ENCODE data around the gene MSRB1. TPM values are rescaled to one million over a fixed set of nuclear protein-coding genes. Genes with fewer than 3 reads are reported as not detected.
A peak's percentile ranks its signal among the peaks of the same experiment; 100 is the strongest.
"Not testable (repeated sequence)": the region's sequence is repeated elsewhere in the genome, so short reads cannot be mapped to it uniquely, and the experiment has no call there.

The MSRB1 gene
- total and polyA plus RNA-seq, 5 experiments from 2014 or later = 9.9 to 19.1 (median 13.9) TPM

GRCh38 chr16:1958715-1959268, 15.8 kb upstream of the MSRB1 start:
- DNase-seq (no peak), ATAC-seq (peak in 1 of 2 donors; percentile 0)
- POLR2A ChIA-PET = interaction anchor here (0.6 to 7.9 kb wide), 6 partner anchors 12 to 196 kb away, joined by 3 to 89 read pairs (median 11); partner anchors contain the start of genes GFER, NOXO1, NUBP2 and SPSB3

GRCh38 chr16:1958143-1958491, 15.1 kb upstream of the MSRB1 start:
- peak in 1 of 10 donors; percentile 60 for DNase-seq
- H3K27me3 Mint-ChIP-seq, H3K9me3 Mint-ChIP-seq, ATAC-seq, H3K27ac Mint-ChIP-seq: not testable (repeated sequence)
- peak overlapping the region in 1 of 10 donors; percentile 10 for H3K4me3 Mint-ChIP-seq
- POLR2A ChIA-PET = interaction anchor here (0.7 to 1.4 kb wide), 2 partner anchors 14 to 1001 kb away, joined by 3 to 7 read pairs; partner anchors contain the start of gene TBL3
- peaks cover 12 to 38% (median 29%) of the 10 kb centered on the region in 4 donors for H3K4me1 Mint-ChIP-seq
- peaks cover 0 to 22% (median 11%) of the 10 kb centered on the region in 3 donors for H3K36me3 Mint-ChIP-seq

More at GRCh38 chr16:1958715-1959268, 15.8 kb upstream of the MSRB1 start:
- Mint-ChIP-seq H3K36me3 (peaks cover 4 to 28% (median 14%) of the 10 kb centered on the region in 3 donors), H3K27ac (peak overlapping the region in 5 of 10 donors; percentile 61 to 96 (median 86)), H3K9me3 (no peaks in the 10 kb centered on the region), H3K4me3 (peak overlapping the region in 9 of 10 donors; percentile 39 to 94 (median 92)), H3K27me3 (peaks cover 0 to 2% (median 0%) of the 10 kb centered on the region in 5 donors), H3K4me1 (peaks cover 16 to 44% (median 36%) of the 10 kb centered on the region in 4 donors)

- ATAC-seq, DNase-seq, H3K9me3 Mint-ChIP-seq, H3K27me3 Mint-ChIP-seq, H3K27ac Mint-ChIP-seq: not testable (repeated sequence)
- peaks cover 14 to 34% (median 25%) of the 10 kb centered on the region in 4 donors for H3K4me1 Mint-ChIP-seq
- peaks cover 0 to 16% (median 9%) of the 10 kb centered on the region in 3 donors for H3K36me3 Mint-ChIP-seq
- POLR2A ChIA-PET = interaction anchor here (0.7 to 1.4 kb wide), 3 partner anchors 14 to 1001 kb away, joined by 3 to 7 read pairs (median 4); partner anchors contain the start of gene TBL3
- H3K4me3 Mint-ChIP-seq = peak overlapping the region in 1 of 10 donors; percentile 10
Measured at GRCh38 chr16:1957434-1958142, 14.6 kb upstream of the MSRB1 start.

GRCh38 chr16:1953734-1954133, 10.7 kb upstream of the MSRB1 start:
- Mint-ChIP-seq H3K4me3 (no peak overlapping the region), H3K27me3 (peaks cover 0 to 2% (median 0%) of the 10 kb centered on the region in 5 donors)

GRCh38 chr16:1950559-1950958, 7.6 kb upstream of the MSRB1 start:
- no peaks in the 10 kb centered on the region for H3K9me3 Mint-ChIP-seq
- POLR2A ChIA-PET = no interaction called here

More at GRCh38 chr16:1953734-1954133, 10.7 kb upstream of the MSRB1 start:
- ATAC-seq = no peak
- no peak overlapping the region for H3K27ac Mint-ChIP-seq
- POLR2A ChIA-PET = no interaction called here
- no peaks in the 10 kb centered on the region for H3K9me3 Mint-ChIP-seq
- DNase-seq = no peak
- H3K36me3 Mint-ChIP-seq = no peaks in the 10 kb centered on the region
- H3K4me1 Mint-ChIP-seq = peaks cover 0 to 3% (median under 1%) of the 10 kb centered on the region in 4 donors

GRCh38 chr16:1950047-1950446, 7.0 kb upstream of the MSRB1 start:
- no peak for ATAC-seq
- Mint-ChIP-seq H3K9me3 (no peaks in the 10 kb centered on the region), H3K36me3 (no peaks in the 10 kb centered on the region), H3K4me3 (no peak overlapping the region), H3K27me3 (no peaks in the 10 kb centered on the region), H3K4me1 (peaks cover 0 to 3% (median 0%) of the 10 kb centered on the region in 4 donors), H3K27ac (no peak overlapping the region)
- POLR2A ChIA-PET = no interaction called here
- DNase-seq = no peak

More at GRCh38 chr16:1950559-1950958, 7.6 kb upstream of the MSRB1 start:
- no peak for ATAC-seq
- H3K27me3 Mint-ChIP-seq = no peaks in the 10 kb centered on the region
- no peak for DNase-seq
- no peaks in the 10 kb centered on the region for H3K36me3 Mint-ChIP-seq
- peaks cover 0 to 3% (median 0%) of the 10 kb centered on the region in 4 donors for H3K4me1 Mint-ChIP-seq
- no peak overlapping the region for H3K4me3 Mint-ChIP-seq
- H3K27ac Mint-ChIP-seq = no peak overlapping the region

- no peaks in the 10 kb centered on the region for H3K27me3 Mint-ChIP-seq
- POLR2A ChIA-PET = interaction anchor here (0.7 kb wide), 2 partner anchors 59 to 1296 kb away, joined by 3 to 5 read pairs; no protein-coding TSS in a partner anchor
- no peaks in the 10 kb centered on the region for H3K9me3 Mint-ChIP-seq
- H3K4me3 Mint-ChIP-seq = no peak overlapping the region
- H3K27ac Mint-ChIP-seq = no peak overlapping the region
- no peak for DNase-seq
- H3K36me3 Mint-ChIP-seq = no peaks in the 10 kb centered on the region
- peaks cover 0 to 3% (median 0%) of the 10 kb centered on the region in 4 donors for H3K4me1 Mint-ChIP-seq
- ATAC-seq = no peak
Measured at GRCh38 chr16:1949507-1949906, 6.5 kb upstream of the MSRB1 start.

- H3K9me3 Mint-ChIP-seq = no peaks in the 10 kb centered on the region
- H3K27me3 Mint-ChIP-seq = no peaks in the 10 kb centered on the region
- H3K27ac Mint-ChIP-seq = no peak overlapping the region
- H3K36me3 Mint-ChIP-seq = no peaks in the 10 kb centered on the region
- H3K4me3 Mint-ChIP-seq = no peak overlapping the region
- no peak for ATAC-seq
- POLR2A ChIA-PET = interaction anchor here (0.8 to 2.0 kb wide), 2 partner anchors 13 to 17 kb away, joined by 3 to 6 read pairs; partner anchors contain the start of gene RPS2
- DNase-seq = no peak
- H3K4me1 Mint-ChIP-seq = peaks cover 0 to 13% (median 10%) of the 10 kb centered on the region in 4 donors
Measured at GRCh38 chr16:1947369-1947670, 4.3 kb upstream of the MSRB1 start.

GRCh38 chr16:1946495-1947368, 3.7 kb upstream of the MSRB1 start:
- H3K27ac Mint-ChIP-seq = no peak overlapping the region
- peaks cover 0 to 18% (median 13%) of the 10 kb centered on the region in 4 donors for H3K4me1 Mint-ChIP-seq
- H3K9me3 Mint-ChIP-seq = no peaks in the 10 kb centered on the region
- H3K4me3 Mint-ChIP-seq = no peak overlapping the region
- no peaks in the 10 kb centered on the region for H3K27me3 Mint-ChIP-seq
- ATAC-seq = no peak
- no peak for DNase-seq
- H3K36me3 Mint-ChIP-seq = no peaks in the 10 kb centered on the region
- POLR2A ChIA-PET = interaction anchor here (0.9 to 2.0 kb wide), 2 partner anchors 13 to 18 kb away, joined by 3 to 6 read pairs; partner anchors contain the start of gene RPS2

GRCh38 chr16:1945559-1946391, 2.8 kb upstream of the MSRB1 start:
- POLR2A ChIA-PET = interaction anchor here (0.7 to 2.0 kb wide), 3 partner anchors 10 to 19 kb away, joined by 3 to 6 read pairs (median 3); partner anchors contain the start of gene RPS2
- DNase-seq (no peak), ATAC-seq (no peak)
- H3K27ac Mint-ChIP-seq = peak overlapping the region in 2 of 10 donors; percentile 7 to 36
- peaks cover 0 to 20% (median 15%) of the 10 kb centered on the region in 4 donors for H3K4me1 Mint-ChIP-seq
- no peaks in the 10 kb centered on the region for H3K27me3 Mint-ChIP-seq
- H3K9me3 Mint-ChIP-seq = no peaks in the 10 kb centered on the region
- H3K4me3 Mint-ChIP-seq = peak overlapping the region in 2 of 10 donors; percentile 7 to 10
- no peaks in the 10 kb centered on the region for H3K36me3 Mint-ChIP-seq

- Mint-ChIP-seq H3K9me3 (no peaks in the 10 kb centered on the region), H3K36me3 (peaks cover 0 to 3% (median 0%) of the 10 kb centered on the region in 3 donors), H3K27me3 (no peaks in the 10 kb centered on the region), H3K27ac (peak overlapping the region in 3 of 10 donors; percentile 13 to 86 (median 55)), H3K4me1 (peaks cover 0 to 22% (median 15%) of the 10 kb centered on the region in 4 donors), H3K4me3 (peak overlapping the region in 9 of 10 donors; percentile 30 to 90 (median 48))
- no peak for ATAC-seq
- DNase-seq = no peak
- POLR2A ChIA-PET = interaction anchor here (0.7 to 2.0 kb wide), 2 partner anchors 11 to 210 kb away, joined by 3 to 5 read pairs; no protein-coding TSS in a partner anchor
Measured at GRCh38 chr16:1944612-1945199, 1.7 kb upstream of the MSRB1 start.
